Neural cell (in vitro differentiated cells): ENCODE measurements around the gene DBP. TPM values are rescaled to one million over a fixed set of nuclear protein-coding genes. Genes with fewer than 3 reads are reported as not detected.

Source experiments
- H2AFZ ChIP-seq: fragments of 200-600, 300-800 bp; sonication (generic), shearing (Covaris generic); 2 replicates; pipeline ENCODE4 v1.6.0; 2014; ENCODE audit warnings: low read depth, mild to moderate bottlenecking, antibody characterized with exemption, low read length, moderate library complexity
- H3F3A ChIP-seq: fragments of 200-600 bp; shearing (Covaris generic); 2 replicates; pipeline ENCODE4 v1.6.1; 2016; ENCODE audit warnings: mild to moderate bottlenecking, moderate library complexity, mixed read lengths, antibody characterized with exemption, low read length; ENCODE audit not compliant: insufficient read depth, poor library complexity, severe bottlenecking
- H3K27ac ChIP-seq: fragments of 200-600, 300-800 bp; sonication (generic), shearing (Covaris generic); 2 replicates; pipeline ENCODE4 v1.5.1; 2014; ENCODE audit warnings: mild to moderate bottlenecking, low read length, moderate library complexity
- H3K27me3 ChIP-seq: fragments of 300-800, 200-600 bp; sonication (generic), shearing (Covaris generic); 2 replicates; pipeline ENCODE4 v1.6.0; 2014; ENCODE audit warnings: mild to moderate bottlenecking, low read depth, low read length, moderate library complexity; ENCODE audit not compliant: insufficient read depth
- H3K36me3 ChIP-seq: fragments of 300-800, 200-600 bp; sonication (generic), shearing (Covaris generic); 2 replicates; pipeline ENCODE4 v1.5.1; 2014; ENCODE audit warnings: mild to moderate bottlenecking, antibody characterized with exemption, low read length, moderate library complexity; ENCODE audit not compliant: insufficient read depth
- H3K4me2 ChIP-seq: fragments of 300-800, 200-600 bp; sonication (generic), shearing (Covaris generic); 2 replicates; pipeline ENCODE4 v1.6.0; 2014; ENCODE audit warnings: mild to moderate bottlenecking, low read length
- H3K4me3 ChIP-seq: fragments of 300-800, 200-600 bp; sonication (generic), shearing (Covaris generic); 2 replicates; pipeline ENCODE4 v1.5.1; 2014; ENCODE audit warnings: mild to moderate bottlenecking, low read length, moderate library complexity
- H3K79me2 ChIP-seq: fragments of 200-600 bp; shearing (Covaris generic); replicated peaks from 2 replicates; pipeline ENCODE4 v1.6.0; 2014; ENCODE audit warnings: mild to moderate bottlenecking, low read length, moderate library complexity; ENCODE audit not compliant: insufficient read depth
- H3K9ac ChIP-seq: fragments of 300-800, 200-600 bp; sonication (generic), shearing (Covaris generic); 2 replicates; pipeline ENCODE4 v1.6.1; 2016; ENCODE audit warnings: mild to moderate bottlenecking, low read length, mixed read lengths
- H3K9me2 ChIP-seq: fragments of 200-600 bp; shearing (Covaris generic); 2 replicates; pipeline ENCODE4 v1.6.1; 2016; ENCODE audit warnings: mild to moderate bottlenecking, low read length, mixed read lengths; ENCODE audit not compliant: insufficient read depth
- H3K9me3 ChIP-seq: fragments of 200-600, 300-800 bp; sonication (generic), shearing (Covaris generic); 2 replicates; pipeline ENCODE4 v1.6.1; 2016; ENCODE audit warnings: mild to moderate bottlenecking, mixed run types, low read length, moderate library complexity, mixed read lengths
- H4K20me1 ChIP-seq: fragments of 200-600 bp; shearing (Covaris generic); 2 replicates; pipeline ENCODE4 v1.6.1; 2016; ENCODE audit warnings: mild to moderate bottlenecking, mixed run types; ENCODE audit not compliant: insufficient read depth
- EP300 ChIP-seq: fragments of 450-650 bp; conservative IDR thresholded peaks from 2 replicates; pipeline ENCODE4 v1.6.1; 2014; ENCODE audit warnings: antibody characterized with exemption, mild to moderate bottlenecking, moderate library complexity; ENCODE audit not compliant: poor library complexity, severe bottlenecking
- EZH2 ChIP-seq: fragments of 200-600, 300-800 bp; shearing (Covaris generic), sonication (generic); IDR thresholded peaks from 2 replicates; pipeline ENCODE4 v1.6.1; 2014; ENCODE audit warnings: antibody characterized with exemption, low read length, borderline replicate concordance, mild to moderate bottlenecking; ENCODE audit not compliant: insufficient read depth, poor library complexity, severe bottlenecking
- MXI1 ChIP-seq: fragments of 450-650 bp; conservative IDR thresholded peaks from 2 replicates; pipeline ENCODE4 v1.6.1; 2014; ENCODE audit warnings: antibody characterized with exemption, mild to moderate bottlenecking; ENCODE audit not compliant: poor library complexity, severe bottlenecking
- POLR2AphosphoS5 ChIP-seq: IDR thresholded peaks from 2 replicates; pipeline ENCODE4 v1.6.1; 2012
- RAD21 ChIP-seq: fragments of 450-650 bp; conservative IDR thresholded peaks from 2 replicates; pipeline ENCODE4 v1.6.1; 2014; ENCODE audit warnings: antibody characterized with exemption, mild to moderate bottlenecking, moderate library complexity
- SMC3 ChIP-seq: fragments of 450-650 bp; conservative IDR thresholded peaks from 2 replicates; pipeline ENCODE4 v1.6.1; 2014; ENCODE audit warnings: antibody characterized with exemption, mild to moderate bottlenecking, moderate library complexity; ENCODE audit not compliant: poor library complexity
- TAF1 ChIP-seq: IDR thresholded peaks from 2 replicates; pipeline ENCODE4 v1.6.1; 2012; ENCODE audit warnings: low read depth
- polyA plus RNA-seq: library from polyadenylated mRNA; depleted of rRNA; stranded (reverse); fragments of >200 nt; gene quantifications from 2 replicates; pipeline ENCODE4 v1.2.3, GENCODE V29; 2014
- TF ChIP-seq, protein P1 (sequence below): IDR thresholded peaks from 2 replicates; pipeline ENCODE4 v1.6.1; 2012; ENCODE audit warnings: borderline replicate concordance
- TF ChIP-seq, protein P2 (sequence below): fragments of 450-650 bp; IDR thresholded peaks from 2 replicates; pipeline ENCODE4 v1.5.1; 2014; ENCODE audit warnings: antibody characterized with exemption, mild to moderate bottlenecking, moderate library complexity; ENCODE audit not compliant: poor library complexity, severe bottlenecking

The DBP gene
- polyA plus RNA-seq, 1 donor from 2014 or later: 3.6 TPM

GRCh38 chr19:48606463-48607358 lies 30.5 kb downstream of the DBP start, which contains the start of gene SPACA4:
SPACA4 (plus strand) TSS chr19:48606742; CDS start chr19:48606979, 237 bp downstream.
- H3K36me3 ChIP-seq: no peaks in the 10 kb centered on the region
- H3K9me3 ChIP-seq: no peaks in the 10 kb centered on the region
- H3F3A ChIP-seq: no peaks in the 10 kb centered on the region
- no peaks in the 10 kb centered on the region for H3K79me2 ChIP-seq
- no peak within 1 kb of the TSS for H3K27ac ChIP-seq
- H4K20me1 ChIP-seq: no peaks in the 10 kb centered on the region
- H3K4me2 ChIP-seq: no peak within 1 kb of the TSS
- no peaks in the 10 kb centered on the region for H3K9me2 ChIP-seq
- no peaks in the 10 kb centered on the region for H3K27me3 ChIP-seq
- H3K4me3 ChIP-seq: no peak within 1 kb of the TSS
- no peak within 1 kb of the TSS for H2AFZ ChIP-seq
- H3K9ac ChIP-seq: no peak within 1 kb of the TSS
- TF ChIP-seq POLR2AphosphoS5: no peak
- TF ChIP-seq TAF1: no peak
- TF ChIP-seq SMC3: no peak
- TF ChIP-seq, protein P1, sequence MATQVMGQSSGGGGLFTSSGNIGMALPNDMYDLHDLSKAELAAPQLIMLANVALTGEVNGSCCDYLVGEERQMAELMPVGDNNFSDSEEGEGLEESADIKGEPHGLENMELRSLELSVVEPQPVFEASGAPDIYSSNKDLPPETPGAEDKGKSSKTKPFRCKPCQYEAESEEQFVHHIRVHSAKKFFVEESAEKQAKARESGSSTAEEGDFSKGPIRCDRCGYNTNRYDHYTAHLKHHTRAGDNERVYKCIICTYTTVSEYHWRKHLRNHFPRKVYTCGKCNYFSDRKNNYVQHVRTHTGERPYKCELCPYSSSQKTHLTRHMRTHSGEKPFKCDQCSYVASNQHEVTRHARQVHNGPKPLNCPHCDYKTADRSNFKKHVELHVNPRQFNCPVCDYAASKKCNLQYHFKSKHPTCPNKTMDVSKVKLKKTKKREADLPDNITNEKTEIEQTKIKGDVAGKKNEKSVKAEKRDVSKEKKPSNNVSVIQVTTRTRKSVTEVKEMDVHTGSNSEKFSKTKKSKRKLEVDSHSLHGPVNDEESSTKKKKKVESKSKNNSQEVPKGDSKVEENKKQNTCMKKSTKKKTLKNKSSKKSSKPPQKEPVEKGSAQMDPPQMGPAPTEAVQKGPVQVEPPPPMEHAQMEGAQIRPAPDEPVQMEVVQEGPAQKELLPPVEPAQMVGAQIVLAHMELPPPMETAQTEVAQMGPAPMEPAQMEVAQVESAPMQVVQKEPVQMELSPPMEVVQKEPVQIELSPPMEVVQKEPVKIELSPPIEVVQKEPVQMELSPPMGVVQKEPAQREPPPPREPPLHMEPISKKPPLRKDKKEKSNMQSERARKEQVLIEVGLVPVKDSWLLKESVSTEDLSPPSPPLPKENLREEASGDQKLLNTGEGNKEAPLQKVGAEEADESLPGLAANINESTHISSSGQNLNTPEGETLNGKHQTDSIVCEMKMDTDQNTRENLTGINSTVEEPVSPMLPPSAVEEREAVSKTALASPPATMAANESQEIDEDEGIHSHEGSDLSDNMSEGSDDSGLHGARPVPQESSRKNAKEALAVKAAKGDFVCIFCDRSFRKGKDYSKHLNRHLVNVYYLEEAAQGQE: no peak
- TF ChIP-seq EZH2: no peak
- TF ChIP-seq MXI1: no peak
- no peak for TF ChIP-seq EP300
- TF ChIP-seq, protein P2, sequence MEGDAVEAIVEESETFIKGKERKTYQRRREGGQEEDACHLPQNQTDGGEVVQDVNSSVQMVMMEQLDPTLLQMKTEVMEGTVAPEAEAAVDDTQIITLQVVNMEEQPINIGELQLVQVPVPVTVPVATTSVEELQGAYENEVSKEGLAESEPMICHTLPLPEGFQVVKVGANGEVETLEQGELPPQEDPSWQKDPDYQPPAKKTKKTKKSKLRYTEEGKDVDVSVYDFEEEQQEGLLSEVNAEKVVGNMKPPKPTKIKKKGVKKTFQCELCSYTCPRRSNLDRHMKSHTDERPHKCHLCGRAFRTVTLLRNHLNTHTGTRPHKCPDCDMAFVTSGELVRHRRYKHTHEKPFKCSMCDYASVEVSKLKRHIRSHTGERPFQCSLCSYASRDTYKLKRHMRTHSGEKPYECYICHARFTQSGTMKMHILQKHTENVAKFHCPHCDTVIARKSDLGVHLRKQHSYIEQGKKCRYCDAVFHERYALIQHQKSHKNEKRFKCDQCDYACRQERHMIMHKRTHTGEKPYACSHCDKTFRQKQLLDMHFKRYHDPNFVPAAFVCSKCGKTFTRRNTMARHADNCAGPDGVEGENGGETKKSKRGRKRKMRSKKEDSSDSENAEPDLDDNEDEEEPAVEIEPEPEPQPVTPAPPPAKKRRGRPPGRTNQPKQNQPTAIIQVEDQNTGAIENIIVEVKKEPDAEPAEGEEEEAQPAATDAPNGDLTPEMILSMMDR: no peak
- TF ChIP-seq RAD21: no peak

DNA sequence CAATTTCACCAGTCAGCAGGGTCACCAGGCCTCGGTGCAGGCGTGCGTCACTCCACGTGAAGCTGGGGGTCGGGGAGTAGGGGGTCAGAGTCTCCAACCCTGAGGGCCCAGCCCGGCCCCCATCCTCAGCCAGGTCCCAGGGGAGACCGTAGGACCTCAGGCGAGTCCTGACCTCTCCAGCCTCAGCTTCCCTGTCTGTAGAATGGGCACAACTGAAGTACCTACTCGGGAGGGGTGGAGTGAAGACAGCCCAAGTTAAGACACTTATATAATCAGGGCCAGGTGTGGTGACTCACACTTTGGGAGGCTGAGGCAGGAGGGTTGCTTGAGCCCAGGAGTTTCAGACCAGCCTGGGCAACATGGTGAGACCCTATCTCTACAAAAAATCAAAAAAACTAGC lies 33.3 kb downstream of the DBP start:
- Histone ChIP-seq H3K4me3 (no peak overlapping the region), H3K27ac (no peak overlapping the region), H3K9ac (no peak overlapping the region), H3F3A (no peaks in the 10 kb centered on the region), H3K4me2 (no peak overlapping the region), H3K79me2 (no peaks in the 10 kb centered on the region), H4K20me1 (no peaks in the 10 kb centered on the region), H2AFZ (no peak overlapping the region), H3K36me3 (no peaks in the 10 kb centered on the region), H3K9me2 (no peaks in the 10 kb centered on the region), H3K27me3 (no peaks in the 10 kb centered on the region), H3K9me3 (no peaks in the 10 kb centered on the region)
- TF ChIP-seq EP300 (no peak), POLR2AphosphoS5 (no peak), MXI1 (no peak), SMC3 (no peak), RAD21 (no peak)
